Measurements from ENCODE around the gene NRXN3.

Gene NRXN3

GRCh38 chr14:79274641-79275291 lies 1104.6 kb downstream of the NRXN3 start:
- no peak for DNase-seq

GRCh38 chr14:79275292-79275655 lies 1105.1 kb downstream of the NRXN3 start:
- DNase-seq, result no peak

- no peak for DNase-seq
These were observed 1108.2 kb downstream of the NRXN3 start for GRCh38 chr14:79278286-79278797.

- DNase-seq, result peak; percentile 6
These were observed 1108.8 kb downstream of the NRXN3 start for GRCh38 chr14:79278798-79279644.

- DNase-seq, result no peak
These were observed 1109.7 kb downstream of the NRXN3 start for GRCh38 chr14:79279645-79280597.

- DNase-seq, result no peak
These were observed 1111.3 kb downstream of the NRXN3 start for GRCh38 chr14:79281244-79282152.

- no peak for DNase-seq
These were observed 1114.4 kb downstream of the NRXN3 start for GRCh38 chr14:79284621-79285020.

GRCh38 chr14:79285263-79285662 lies 1115.1 kb downstream of the NRXN3 start:
- no peak for DNase-seq

- DNase-seq, result no peak
These were observed 1117.8 kb downstream of the NRXN3 start for GRCh38 chr14:79287976-79288375.

- no peak for DNase-seq
These were observed 1123.5 kb downstream of the NRXN3 start for GRCh38 chr14:79293482-79294177.

- no peak for DNase-seq
These were observed 1124.3 kb downstream of the NRXN3 start for GRCh38 chr14:79294499-79294898.

GRCh38 chr14:79295385-79295784 lies 1125.2 kb downstream of the NRXN3 start:
- no peak for DNase-seq

- DNase-seq, result no peak
These were observed 1128.2 kb downstream of the NRXN3 start for GRCh38 chr14:79298373-79298772.

GRCh38 chr14:79299162-79299561 lies 1129.0 kb downstream of the NRXN3 start:
- DNase-seq, result no peak

GRCh38 chr14:79304279-79304678 lies 1134.1 kb downstream of the NRXN3 start:
- DNase-seq, result no peak

GRCh38 chr14:79306546-79306945 lies 1136.4 kb downstream of the NRXN3 start:
- DNase-seq, result no peak

- DNase-seq, result no peak
These were observed 1148.2 kb downstream of the NRXN3 start for GRCh38 chr14:79318371-79318770.

GRCh38 chr14:79320561-79320960 lies 1150.4 kb downstream of the NRXN3 start:
- DNase-seq, result no peak

GRCh38 chr14:79321070-79321469 lies 1150.9 kb downstream of the NRXN3 start:
- no peak for DNase-seq

- DNase-seq, result no peak
These were observed 1154.9 kb downstream of the NRXN3 start for GRCh38 chr14:79325071-79325470.

GRCh38 chr14:79325557-79325956 lies 1155.4 kb downstream of the NRXN3 start:
- no peak for DNase-seq
